ENCODE measurements around the gene LSR. TPM values are rescaled to one million over a fixed set of nuclear protein-coding genes. Genes with fewer than 3 reads are reported as not detected.
"Not testable (repeated sequence)": the region's sequence is repeated elsewhere in the genome, so short reads cannot be mapped to it uniquely, and the experiment has no call there.

LSR gene
- total RNA-seq, 4 donors from 2014 or later: 36.5 to 85.3 (median 61.8) TPM

DNA sequence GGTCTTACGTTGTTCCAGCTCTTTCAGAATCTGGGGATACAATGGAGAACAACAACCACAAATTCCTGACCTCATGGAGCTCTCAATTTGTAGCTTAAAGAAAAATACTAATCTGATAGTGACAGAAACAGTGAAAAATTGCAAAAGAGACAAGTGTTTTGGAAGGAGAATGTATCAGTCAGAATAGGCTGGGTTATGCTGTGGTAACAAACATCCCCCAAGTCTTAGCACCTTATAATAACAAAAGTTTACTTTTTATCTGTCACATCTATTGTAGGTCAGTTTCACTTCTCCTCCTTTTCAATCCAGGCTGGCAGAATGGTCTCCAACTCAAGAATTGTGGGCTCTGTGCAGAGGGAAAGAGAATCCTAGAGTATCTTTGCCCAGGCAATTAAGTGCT, 29.8 kb upstream of the LSR start:
- Histone ChIP-seq H3K27me3 (no peaks in the 10 kb centered on the region), H3K9me3 (no peaks in the 10 kb centered on the region), H3K36me3 (no peaks in the 10 kb centered on the region), H3K4me1 (no peaks in the 10 kb centered on the region), H3K27ac (no peak overlapping the region), H3K4me3 (replicated peaks in 1 of 3) (no peak overlapping the region)
- WGBS, 2 donors: 82 to 97% methylated on average over 1 of the region's 1 CpG
- no peak for TF ChIP-seq POLR2A (IDR thresholded peaks at IDR 0.05)
- TF ChIP-seq, protein P1, sequence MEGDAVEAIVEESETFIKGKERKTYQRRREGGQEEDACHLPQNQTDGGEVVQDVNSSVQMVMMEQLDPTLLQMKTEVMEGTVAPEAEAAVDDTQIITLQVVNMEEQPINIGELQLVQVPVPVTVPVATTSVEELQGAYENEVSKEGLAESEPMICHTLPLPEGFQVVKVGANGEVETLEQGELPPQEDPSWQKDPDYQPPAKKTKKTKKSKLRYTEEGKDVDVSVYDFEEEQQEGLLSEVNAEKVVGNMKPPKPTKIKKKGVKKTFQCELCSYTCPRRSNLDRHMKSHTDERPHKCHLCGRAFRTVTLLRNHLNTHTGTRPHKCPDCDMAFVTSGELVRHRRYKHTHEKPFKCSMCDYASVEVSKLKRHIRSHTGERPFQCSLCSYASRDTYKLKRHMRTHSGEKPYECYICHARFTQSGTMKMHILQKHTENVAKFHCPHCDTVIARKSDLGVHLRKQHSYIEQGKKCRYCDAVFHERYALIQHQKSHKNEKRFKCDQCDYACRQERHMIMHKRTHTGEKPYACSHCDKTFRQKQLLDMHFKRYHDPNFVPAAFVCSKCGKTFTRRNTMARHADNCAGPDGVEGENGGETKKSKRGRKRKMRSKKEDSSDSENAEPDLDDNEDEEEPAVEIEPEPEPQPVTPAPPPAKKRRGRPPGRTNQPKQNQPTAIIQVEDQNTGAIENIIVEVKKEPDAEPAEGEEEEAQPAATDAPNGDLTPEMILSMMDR (IDR thresholded peaks at IDR 0.05): no peak
- intact Hi-C loops (cut with DNase I): no loop called here
- no peak for DNase-seq

DNA sequence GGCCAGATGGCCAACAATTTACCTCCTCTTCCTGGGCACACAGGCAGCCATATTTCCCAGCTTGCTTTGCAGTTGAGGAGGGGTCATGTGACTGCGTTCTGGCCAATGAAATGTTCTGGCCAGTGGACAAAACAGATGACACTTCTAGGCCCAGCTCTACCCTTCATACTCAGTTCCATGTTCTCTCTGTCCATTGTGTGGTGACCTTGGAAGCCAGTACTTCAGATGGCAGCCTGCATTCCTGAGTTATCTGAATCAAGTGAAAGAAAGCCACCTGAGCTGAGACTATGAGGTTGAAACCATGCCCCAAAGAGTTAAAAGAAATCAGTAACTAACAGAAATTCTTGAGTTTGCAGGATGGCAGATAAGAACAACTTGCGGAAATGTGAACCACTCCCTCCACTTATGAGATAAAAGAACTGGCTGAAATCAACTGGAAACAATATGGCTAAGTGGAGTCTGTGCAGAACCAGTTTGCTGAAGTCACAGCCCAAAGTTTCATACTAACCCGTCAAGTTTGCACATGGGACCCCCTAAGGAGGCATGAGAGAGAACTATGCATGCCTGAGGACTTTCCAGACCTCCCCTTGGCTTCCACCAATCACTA, 28.4 kb upstream of the LSR start:
- no peaks in the 10 kb centered on the region for H3K27me3 ChIP-seq
- WGBS, 2 donors: 50 to 61% methylated on average over 2 to 3 of the region's 3 CpGs
- H3K9me3 ChIP-seq: no peaks in the 10 kb centered on the region
- DNase-seq: no peak
- H3K36me3 ChIP-seq: no peaks in the 10 kb centered on the region
- TF ChIP-seq, protein P1 (IDR thresholded peaks at IDR 0.05): no peak
- TF ChIP-seq POLR2A (IDR thresholded peaks at IDR 0.05): no peak
- no peak overlapping the region for H3K27ac ChIP-seq
- intact Hi-C loops (cut with DNase I): no loop called here
- no peak overlapping the region for H3K4me3 ChIP-seq (replicated peaks in 1 of 3)
- H3K4me1 ChIP-seq: peaks cover 0 to 2% of the 10 kb centered on the region in 2 donors

GRCh38 chr19:35220973-35221590, 27.7 kb upstream of the LSR start:
- H3K27ac ChIP-seq; H3K36me3 ChIP-seq; H3K9me3 ChIP-seq; H3K4me1 ChIP-seq; H3K27me3 ChIP-seq; intact Hi-C loops (cut with DNase I); H3K4me3 ChIP-seq (replicated peaks in 1 of 3); DNase-seq: not testable (repeated sequence)
- 90 to 93% methylated on average over 4 of the region's 4 CpGs for WGBS, 2 donors

GRCh38 chr19:35222373-35223015, 26.3 kb upstream of the LSR start:
- WGBS, 2 donors: 78 to 83% methylated on average over 5 to 7 of the region's 7 CpGs
- intact Hi-C loops (cut with DNase I): no loop called here
- no peak for TF ChIP-seq POLR2A (IDR thresholded peaks at IDR 0.05)
- TF ChIP-seq, protein P1 (IDR thresholded peaks at IDR 0.05): no peak

DNA sequence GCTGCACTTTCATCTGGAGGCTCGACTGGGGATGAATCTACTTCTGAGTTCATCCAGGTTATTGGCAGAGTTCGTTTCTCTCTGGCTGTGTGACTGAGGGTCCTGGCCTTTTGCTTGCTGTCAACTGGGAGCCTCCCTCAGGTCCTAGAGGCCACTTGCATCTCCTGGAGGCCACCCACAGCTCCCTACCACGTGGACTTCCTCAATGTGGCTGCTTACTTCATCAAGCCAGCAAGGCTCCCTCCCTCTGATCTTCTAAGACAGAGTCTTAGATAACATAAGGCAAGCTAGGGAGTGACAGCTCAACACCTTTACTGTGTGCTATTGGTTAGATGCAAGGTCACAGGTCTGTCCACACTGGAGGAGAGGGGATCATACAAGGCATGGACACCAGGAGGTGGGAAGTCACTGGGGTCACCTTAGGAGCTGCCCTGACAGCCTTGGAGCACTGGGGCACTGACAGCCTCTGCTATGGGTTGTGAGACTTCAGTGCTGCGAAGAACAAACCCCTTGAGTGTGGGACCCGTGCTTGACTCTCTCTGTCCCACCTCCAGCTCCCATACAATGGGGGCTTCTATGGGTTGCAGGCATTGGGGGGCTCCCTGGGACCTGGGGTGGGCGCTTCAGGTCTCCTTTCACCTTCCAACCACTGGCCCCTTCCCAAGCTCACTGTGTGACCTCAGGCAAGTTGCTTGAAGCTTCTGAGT, 25.6 kb upstream of the LSR start:
- Histone ChIP-seq H3K27ac (no peak overlapping the region), H3K27me3 (no peaks in the 10 kb centered on the region), H3K36me3 (no peaks in the 10 kb centered on the region), H3K9me3 (no peaks in the 10 kb centered on the region), H3K4me1 (peaks cover 0 to 2% of the 10 kb centered on the region in 2 donors), H3K4me3 (replicated peaks in 1 of 3) (no peak overlapping the region)
- DNase-seq: no peak
- WGBS, 2 donors: 63 to 80% methylated on average over 5 to 6 of the region's 6 CpGs
- intact Hi-C loops (cut with DNase I): no loop called here
- TF ChIP-seq, protein P1 (IDR thresholded peaks at IDR 0.05): no peak
- TF ChIP-seq POLR2A (IDR thresholded peaks at IDR 0.05): no peak

More at GRCh38 chr19:35222373-35223015, 26.3 kb upstream of the LSR start:
- Histone ChIP-seq H3K27me3 (no peaks in the 10 kb centered on the region), H3K27ac (no peak overlapping the region), H3K4me1 (peaks cover 0 to 2% of the 10 kb centered on the region in 2 donors), H3K36me3 (no peaks in the 10 kb centered on the region), H3K9me3 (no peaks in the 10 kb centered on the region), H3K4me3 (replicated peaks in 1 of 3) (no peak overlapping the region)
- no peak for DNase-seq
